ENCODE data around the gene DNAH2.

DNA sequence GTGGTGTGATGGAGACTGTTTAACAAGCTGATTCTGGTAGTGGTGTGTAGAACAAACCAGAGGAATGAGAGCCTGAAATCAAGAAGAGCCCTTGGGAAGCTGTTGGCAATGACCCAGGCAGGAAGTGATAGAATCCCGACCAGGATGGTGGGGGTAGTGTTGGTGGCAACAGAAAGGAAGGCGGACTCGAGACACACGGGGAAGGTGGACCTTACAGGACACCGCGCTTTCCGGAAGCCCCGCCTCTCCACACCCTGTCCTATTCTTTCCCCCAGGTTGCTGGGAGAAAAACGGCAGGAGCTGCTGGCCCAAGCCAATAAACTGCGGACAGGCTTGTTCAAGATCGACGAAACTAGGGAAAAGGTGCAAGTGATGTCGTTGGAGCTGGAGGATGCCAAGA, 86.4 kb downstream of the DNAH2 start:
- no peak for TF ChIP-seq RCOR1 (IDR thresholded peaks at IDR 0.05; ENCODE audit: low read depth, low read length)
- TF ChIP-seq SMC3 (IDR thresholded peaks at IDR 0.05) = no peak
- TF ChIP-seq JUN (IDR thresholded peaks at IDR 0.05) = no peak
- TF ChIP-seq HDAC2 (IDR thresholded peaks at IDR 0.05) = no peak
- TF ChIP-seq CTCF (IDR thresholded peaks at IDR 0.05) = no peak
- TF ChIP-seq MAX (IDR thresholded peaks at IDR 0.05) = no peak
- no peak for TF ChIP-seq PHF8 (IDR thresholded peaks at IDR 0.05; ENCODE audit: borderline replicate concordance, low read depth)

Measured in A549 (cell line).